ENCODE results near the gene LSM5. TPM values are rescaled to one million over a fixed set of nuclear protein-coding genes. Genes with fewer than 3 reads are reported as not detected.

LSM5 gene
- total RNA-seq, 6 experiments from 2014 or later = 46.7 to 64.4 (median 61.4) TPM

GRCh38 chr7:32461484-32461883, 28.7 kb downstream of the LSM5 start:
- Mint-ChIP-seq H3K9me3 (no peaks in the 10 kb centered on the region), H3K4me3 (no peak overlapping the region), H3K27ac (no peak overlapping the region), H3K4me1 (ENCODE audit: low read depth) (no peaks in the 10 kb centered on the region), H3K27me3 (ENCODE audit: insufficient read depth) (no peaks in the 10 kb centered on the region; the same call in none of the 2 replicates), H3K36me3 (ENCODE audit: low read depth) (no peaks in the 10 kb centered on the region)
- TF ChIP-seq, protein P1, sequence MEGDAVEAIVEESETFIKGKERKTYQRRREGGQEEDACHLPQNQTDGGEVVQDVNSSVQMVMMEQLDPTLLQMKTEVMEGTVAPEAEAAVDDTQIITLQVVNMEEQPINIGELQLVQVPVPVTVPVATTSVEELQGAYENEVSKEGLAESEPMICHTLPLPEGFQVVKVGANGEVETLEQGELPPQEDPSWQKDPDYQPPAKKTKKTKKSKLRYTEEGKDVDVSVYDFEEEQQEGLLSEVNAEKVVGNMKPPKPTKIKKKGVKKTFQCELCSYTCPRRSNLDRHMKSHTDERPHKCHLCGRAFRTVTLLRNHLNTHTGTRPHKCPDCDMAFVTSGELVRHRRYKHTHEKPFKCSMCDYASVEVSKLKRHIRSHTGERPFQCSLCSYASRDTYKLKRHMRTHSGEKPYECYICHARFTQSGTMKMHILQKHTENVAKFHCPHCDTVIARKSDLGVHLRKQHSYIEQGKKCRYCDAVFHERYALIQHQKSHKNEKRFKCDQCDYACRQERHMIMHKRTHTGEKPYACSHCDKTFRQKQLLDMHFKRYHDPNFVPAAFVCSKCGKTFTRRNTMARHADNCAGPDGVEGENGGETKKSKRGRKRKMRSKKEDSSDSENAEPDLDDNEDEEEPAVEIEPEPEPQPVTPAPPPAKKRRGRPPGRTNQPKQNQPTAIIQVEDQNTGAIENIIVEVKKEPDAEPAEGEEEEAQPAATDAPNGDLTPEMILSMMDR (IDR thresholded peaks at IDR 0.05) = no peak
- no peak for DNase-seq

DNA sequence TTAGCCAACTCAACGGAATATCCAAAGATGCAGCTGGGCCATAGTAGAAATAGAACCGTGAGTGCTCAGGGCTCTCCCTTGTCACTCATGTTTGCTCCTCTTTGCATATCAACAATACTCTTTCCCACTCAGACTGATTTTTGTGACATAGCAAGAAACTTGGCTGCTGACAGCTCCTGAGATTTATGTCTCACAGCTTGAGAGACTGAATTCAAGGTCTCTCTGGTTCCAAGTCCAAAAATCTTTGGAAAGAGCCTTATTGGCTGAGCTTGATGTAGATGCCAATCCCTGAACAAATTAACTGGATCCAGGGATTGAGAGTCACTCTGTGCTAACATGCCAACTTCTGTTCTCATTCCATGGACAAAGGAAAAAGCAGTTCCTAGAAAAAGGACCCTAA, 30.4 kb downstream of the LSM5 start:
- no peaks in the 10 kb centered on the region for H3K4me1 Mint-ChIP-seq (ENCODE audit: low read depth)
- no peak overlapping the region for H3K4me3 Mint-ChIP-seq
- H3K27ac Mint-ChIP-seq = no peak overlapping the region
- TF ChIP-seq, protein P1 (IDR thresholded peaks at IDR 0.05) = no peak
- no peaks in the 10 kb centered on the region for H3K9me3 Mint-ChIP-seq
- H3K36me3 Mint-ChIP-seq (ENCODE audit: low read depth) = no peaks in the 10 kb centered on the region
- no peaks in the 10 kb centered on the region; the same call in none of the 2 replicates for H3K27me3 Mint-ChIP-seq (ENCODE audit: insufficient read depth)
- no peak for DNase-seq

GRCh38 chr7:32458025-32458424, 32.2 kb downstream of the LSM5 start:
- no peaks in the 10 kb centered on the region for H3K36me3 Mint-ChIP-seq (ENCODE audit: low read depth)
- no peaks in the 10 kb centered on the region for H3K4me1 Mint-ChIP-seq (ENCODE audit: low read depth)
- TF ChIP-seq, protein P1 (IDR thresholded peaks at IDR 0.05) = no peak
- no peak overlapping the region for H3K27ac Mint-ChIP-seq
- H3K9me3 Mint-ChIP-seq = no peaks in the 10 kb centered on the region
- H3K4me3 Mint-ChIP-seq = no peak overlapping the region
- no peak for DNase-seq
- H3K27me3 Mint-ChIP-seq (ENCODE audit: insufficient read depth) = no peaks in the 10 kb centered on the region; the same call in none of the 2 replicates

- no peaks in the 10 kb centered on the region for H3K36me3 Mint-ChIP-seq (ENCODE audit: low read depth)
- H3K27me3 Mint-ChIP-seq (ENCODE audit: insufficient read depth) = no peaks in the 10 kb centered on the region; the same call in 1 of the 2 replicates
- H3K27ac Mint-ChIP-seq = no peak overlapping the region
- H3K9me3 Mint-ChIP-seq = no peaks in the 10 kb centered on the region
- TF ChIP-seq, protein P1 (IDR thresholded peaks at IDR 0.05) = no peak
- DNase-seq = no peak
- no peak overlapping the region for H3K4me3 Mint-ChIP-seq
- H3K4me1 Mint-ChIP-seq (ENCODE audit: low read depth) = no peaks in the 10 kb centered on the region
These were observed 36.7 kb downstream of the LSM5 start for GRCh38 chr7:32453341-32454011.

- TF ChIP-seq, protein P1 (IDR thresholded peaks at IDR 0.05) = no peak
- Mint-ChIP-seq H3K27ac (no peak overlapping the region), H3K4me3 (no peak overlapping the region), H3K4me1 (ENCODE audit: low read depth) (no peaks in the 10 kb centered on the region), H3K27me3 (ENCODE audit: insufficient read depth) (no peaks in the 10 kb centered on the region; the same call in 1 of the 2 replicates), H3K36me3 (ENCODE audit: low read depth) (no peaks in the 10 kb centered on the region), H3K9me3 (no peaks in the 10 kb centered on the region; the same call in 1 of the 2 replicates)
- no peak for DNase-seq
These were observed 43.0 kb downstream of the LSM5 start for GRCh38 chr7:32447218-32447617.

All from HFFc6 (cell line).